ENCODE results near the gene RFPL4A. TPM values are rescaled to one million over a fixed set of nuclear protein-coding genes. Genes with fewer than 3 reads are reported as not detected.
A peak's percentile ranks its signal among the peaks of the same experiment; 100 is the strongest.
"Not testable (repeated sequence)": the region's sequence is repeated elsewhere in the genome, so short reads cannot be mapped to it uniquely, and the experiment has no call there.

RFPL4A gene
- polyA plus RNA-seq (2011; rRNA removed) (0.06 and 0.24 TPM in 2 replicates), polyA plus RNA-seq (2017; fragmentation: RNase III; extraction: RNeasy Plus Mini Kit Qiagen cat#74134 plus additional on column Dnase treatment) (not detected in 3 replicates), polyA minus RNA-seq (2011; rRNA and poly(A)+ RNA removed) (not detected in 2 replicates)
- 0.05 and 0.08 TPM in 2 replicates for polyA plus RNA-seq (2012; cell fraction: cytosol; rRNA removed)
- polyA plus RNA-seq (2012; cell fraction: nucleus; rRNA removed), result 0.12 TPM in 1 of 2 replicates, not detected in the other

- H3K4me2 ChIP-seq; CTCF ChIA-PET; DNase-seq (ENCODE audit: low read depth in 1 of 2, low spot score in 1 of 2); ATAC-seq; POLR2A ChIA-PET; H3K27ac ChIP-seq; H3K4me3 ChIP-seq; H3K4me1 ChIP-seq: not testable (repeated sequence)
- H3K9me3 ChIP-seq, result peaks cover 10% of the 10 kb centered on the region
- FAIRE-seq, result peak; percentile 13
- WGBS (ENCODE audit: missing lambda C conversion rate), result 39% methylated on average over 3 of the region's 3 CpGs
Observed at GRCh38 chr19:55758797-55759196, at the start of gene RFPL4A. RFPL4A (plus strand) TSS chr19:55759097; CDS start chr19:55761801, 2,704 bp downstream.

DNA sequence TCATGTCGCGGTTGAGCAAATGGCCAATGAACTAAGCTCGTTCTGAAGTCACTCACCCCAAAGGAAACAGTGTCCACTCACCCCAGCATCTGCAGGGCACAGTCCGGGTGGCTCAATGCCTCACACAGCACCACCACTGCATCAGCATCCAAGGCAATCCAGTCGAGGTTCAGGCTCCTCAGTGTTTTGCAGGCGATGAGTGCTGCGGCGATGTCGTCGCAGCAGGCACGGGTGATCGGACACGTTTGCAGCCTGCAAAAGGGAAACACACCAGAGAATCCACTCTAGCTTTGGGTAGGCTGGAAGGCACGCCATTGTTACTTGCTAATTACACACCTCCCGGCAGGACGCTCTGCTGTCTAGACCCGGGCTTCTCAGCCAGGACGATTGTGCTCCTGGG is 47.2 kb upstream of the RFPL4A start:
- Histone ChIP-seq H3K4me1 (no peaks in the 10 kb centered on the region), H3K4me2 (no peak overlapping the region), H3K27ac (no peak overlapping the region), H3K4me3 (no peak overlapping the region), H3K9me3 (peaks cover 37% of the 10 kb centered on the region)
- DNase-seq (ENCODE audit: low read depth in 1 of 2, low spot score in 1 of 2) (no peak), FAIRE-seq (no peak), ATAC-seq (peak; percentile 12 to 22; a peak in 2 of 6 replicates)
- WGBS (ENCODE audit: missing lambda C conversion rate), result 60% methylated on average over 16 of the region's 18 CpGs
- TF ChIP-seq NFE2L2 (conservative IDR thresholded peaks at IDR 0.05; ENCODE audit: low read length), result no peak
- TF ChIP-seq MAFK (IDR thresholded peaks at IDR 0.05; ENCODE audit: partially characterized antibody), result no peak
- TF ChIP-seq ZNF302 (CRISPR knock-in tag; IDR thresholded peaks at IDR 0.05), result no peak
- TF ChIP-seq, protein P1, sequence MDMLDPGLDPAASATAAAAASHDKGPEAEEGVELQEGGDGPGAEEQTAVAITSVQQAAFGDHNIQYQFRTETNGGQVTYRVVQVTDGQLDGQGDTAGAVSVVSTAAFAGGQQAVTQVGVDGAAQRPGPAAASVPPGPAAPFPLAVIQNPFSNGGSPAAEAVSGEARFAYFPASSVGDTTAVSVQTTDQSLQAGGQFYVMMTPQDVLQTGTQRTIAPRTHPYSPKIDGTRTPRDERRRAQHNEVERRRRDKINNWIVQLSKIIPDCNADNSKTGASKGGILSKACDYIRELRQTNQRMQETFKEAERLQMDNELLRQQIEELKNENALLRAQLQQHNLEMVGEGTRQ (IDR thresholded peaks at IDR 0.05), result no peak
- no peak for TF ChIP-seq FOSL2 (IDR thresholded peaks at IDR 0.05)
- no peak for TF ChIP-seq FOSL2 (CRISPR knock-in tag; IDR thresholded peaks at IDR 0.05)
- no peak for TF ChIP-seq GATA3 (IDR thresholded peaks at IDR 0.05; ENCODE audit: borderline replicate concordance)
- ChIA-PET CTCF (no interaction called here), POLR2A (no interaction called here)

DNA sequence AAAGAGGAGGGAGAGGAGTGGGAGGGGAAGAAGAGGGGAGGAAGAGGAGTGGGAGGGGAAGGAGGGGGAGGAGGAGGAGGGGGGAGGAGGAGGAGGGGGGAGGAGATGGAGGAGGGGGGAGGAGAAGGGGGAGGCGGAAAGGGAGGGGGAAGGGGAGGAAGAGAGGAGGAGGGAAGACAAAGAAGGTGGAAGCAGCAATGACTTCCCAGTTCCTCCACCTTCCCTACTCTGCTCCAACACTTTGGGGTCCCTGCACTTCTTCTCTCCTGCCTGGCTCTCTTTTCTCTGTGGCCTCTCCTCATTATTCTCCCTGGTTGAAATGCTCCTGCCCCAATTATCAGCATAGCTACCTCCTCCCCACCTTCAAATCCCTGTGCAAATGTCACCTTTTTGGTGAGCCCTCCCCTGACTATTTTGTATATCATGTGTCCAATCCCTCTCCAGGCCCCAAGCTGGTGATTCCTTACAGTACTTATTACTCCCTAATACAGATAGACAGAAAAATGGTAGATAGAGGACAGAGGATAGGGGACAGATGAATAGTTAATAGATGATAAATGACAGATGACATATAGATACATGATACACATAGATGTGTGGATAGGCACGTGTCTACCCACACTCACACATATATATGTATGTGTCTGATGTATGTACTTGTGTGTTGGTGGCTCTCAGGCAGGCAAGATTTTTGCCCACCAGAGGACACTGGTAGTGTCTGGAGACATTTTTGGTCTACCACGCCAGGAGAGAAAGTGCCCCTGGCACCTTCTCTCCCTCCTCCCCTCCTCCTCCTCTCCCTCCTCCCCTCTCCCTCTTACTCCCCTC is 45.9 kb upstream of the RFPL4A start:
- H3K9me3 ChIP-seq, result peaks cover 34% of the 10 kb centered on the region
- FAIRE-seq, result no peak
- ChIA-PET CTCF (no interaction called here), POLR2A (no interaction called here)
- no peaks in the 10 kb centered on the region for H3K4me1 ChIP-seq
- no peak overlapping the region for H3K27ac ChIP-seq
- ATAC-seq, result no peak
- no peak for DNase-seq (ENCODE audit: low read depth in 1 of 2, low spot score in 1 of 2)
- no peak overlapping the region for H3K4me3 ChIP-seq
- 12% methylated on average over 2 of the region's 3 CpGs for WGBS (ENCODE audit: missing lambda C conversion rate)
- TF ChIP-seq, protein P2, sequence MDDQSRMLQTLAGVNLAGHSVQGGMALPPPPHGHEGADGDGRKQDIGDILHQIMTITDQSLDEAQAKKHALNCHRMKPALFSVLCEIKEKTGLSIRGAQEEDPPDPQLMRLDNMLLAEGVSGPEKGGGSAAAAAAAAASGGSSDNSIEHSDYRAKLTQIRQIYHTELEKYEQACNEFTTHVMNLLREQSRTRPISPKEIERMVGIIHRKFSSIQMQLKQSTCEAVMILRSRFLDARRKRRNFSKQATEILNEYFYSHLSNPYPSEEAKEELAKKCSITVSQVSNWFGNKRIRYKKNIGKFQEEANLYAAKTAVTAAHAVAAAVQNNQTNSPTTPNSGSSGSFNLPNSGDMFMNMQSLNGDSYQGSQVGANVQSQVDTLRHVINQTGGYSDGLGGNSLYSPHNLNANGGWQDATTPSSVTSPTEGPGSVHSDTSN (IDR thresholded peaks at IDR 0.05), result no peak
- TF ChIP-seq ZFP36 (IDR thresholded peaks at IDR 0.05; ENCODE audit: borderline replicate concordance, partially characterized antibody) (no peak), KDM5A (IDR thresholded peaks at IDR 0.05) (no peak), JUN (IDR thresholded peaks at IDR 0.05) (no peak)
- H3K4me2 ChIP-seq, result no peak overlapping the region

GRCh38 chr19:55716531-55716930 is 42.4 kb upstream of the RFPL4A start:
- no peak for FAIRE-seq
- TF ChIP-seq CBX2 (IDR thresholded peaks at IDR 0.05; ENCODE audit: borderline replicate concordance, low read depth) (no peak), BHLHE40 (IDR thresholded peaks at IDR 0.05; ENCODE audit: low read depth, low read length) (no peak), GATA3 (IDR thresholded peaks at IDR 0.05; ENCODE audit: borderline replicate concordance) (no peak), EHF (CRISPR knock-in tag; IDR thresholded peaks at IDR 0.05) (no peak), HOXB13 (CRISPR knock-in tag; IDR thresholded peaks at IDR 0.05; ENCODE audit: low read depth) (no peak), ZFP36 (IDR thresholded peaks at IDR 0.05; ENCODE audit: borderline replicate concordance, partially characterized antibody) (no peak), FOSB (CRISPR knock-in tag; IDR thresholded peaks at IDR 0.05) (no peak), TP53 (CRISPR knock-in tag; IDR thresholded peaks at IDR 0.05) (no peak), ZSCAN20 (CRISPR knock-in tag; IDR thresholded peaks at IDR 0.05) (no peak)
- H3K9me3 ChIP-seq, result peaks cover 52% of the 10 kb centered on the region
- no peaks in the 10 kb centered on the region for H3K4me1 ChIP-seq
- ChIA-PET CTCF (interaction anchor here (0.7 to 2.6 kb wide), 3 partner anchors 9 to 537 kb away, joined by 3 to 7 read pairs (median 4); no protein-coding TSS in a partner anchor), POLR2A (no interaction called here)
- ATAC-seq, result no peak
- DNase-seq (ENCODE audit: low read depth in 1 of 2, low spot score in 1 of 2), result no peak
- H3K4me3 ChIP-seq, result no peak overlapping the region
- 44% methylated on average over 15 of the region's 15 CpGs for WGBS (ENCODE audit: missing lambda C conversion rate)
- no peak overlapping the region for H3K4me2 ChIP-seq
- H3K27ac ChIP-seq, result no peak overlapping the region

Data from A549 (cell line).